ENCODE data around the gene MPI. TPM values are rescaled to one million over a fixed set of nuclear protein-coding genes. Genes with fewer than 3 reads are reported as not detected.
A peak's percentile ranks its signal among the peaks of the same experiment; 100 is the strongest.

Gene MPI
- total RNA-seq, 4 donors from 2014 or later: 52.0 to 221 (median 174) TPM

GRCh38 chr15:74869372-74869725 lies 20.5 kb upstream of the MPI start:
- H3K27me3 ChIP-seq: no peaks in the 10 kb centered on the region
- peak overlapping the region; percentile 62 to 98 (median 94) for H3K27ac ChIP-seq
- DNase-seq: no peak
- no peaks in the 10 kb centered on the region for H3K9me3 ChIP-seq
- peak overlapping the region in 2 of 4 donors; percentile 7 to 8 for H3K4me3 ChIP-seq
- peaks cover 10 to 78% (median 37%) of the 10 kb centered on the region in 4 donors for H3K4me1 ChIP-seq
- TF ChIP-seq POLR2A (IDR thresholded peaks at IDR 0.05) (no peak), CTCF (IDR thresholded peaks at IDR 0.05) (no peak)
- H3K36me3 ChIP-seq: peaks cover 0 to 8% (median 0%) of the 10 kb centered on the region in 3 donors

- H3K4me3 ChIP-seq: peak overlapping the region in 2 of 4 donors; percentile 8 to 74
- TF ChIP-seq POLR2A (IDR thresholded peaks at IDR 0.05) (peak in 1 of 2 donors; percentile 22), CTCF (IDR thresholded peaks at IDR 0.05) (no peak)
Observed at GRCh38 chr15:74869726-74870407, 20.0 kb upstream of the MPI start.

GRCh38 chr15:74870436-74871215 lies 19.2 kb upstream of the MPI start:
- Histone ChIP-seq H3K36me3 (peaks cover 0 to 8% (median 0%) of the 10 kb centered on the region in 3 donors), H3K27me3 (no peaks in the 10 kb centered on the region), H3K4me3 (peak overlapping the region in 2 of 4 donors; percentile 4 to 74), H3K27ac (peak overlapping the region; percentile 62 to 98 (median 94)), H3K4me1 (peaks cover 8 to 66% (median 37%) of the 10 kb centered on the region in 4 donors), H3K9me3 (no peaks in the 10 kb centered on the region)
- TF ChIP-seq CTCF (IDR thresholded peaks at IDR 0.05): no peak
- no peak for TF ChIP-seq POLR2A (IDR thresholded peaks at IDR 0.05)
- DNase-seq: no peak

More at GRCh38 chr15:74869726-74870407, 20.0 kb upstream of the MPI start:
- Histone ChIP-seq H3K27ac (peak overlapping the region; percentile 62 to 98 (median 94)), H3K4me1 (peaks cover 8 to 73% (median 37%) of the 10 kb centered on the region in 4 donors), H3K27me3 (no peaks in the 10 kb centered on the region), H3K36me3 (peaks cover 0 to 8% (median 0%) of the 10 kb centered on the region in 3 donors), H3K9me3 (no peaks in the 10 kb centered on the region)
- DNase-seq: peak; percentile 70 to 81 (median 71)

- DNase-seq: no peak
- Histone ChIP-seq H3K27me3 (no peaks in the 10 kb centered on the region), H3K4me3 (peak overlapping the region; percentile 66 to 89 (median 78)), H3K4me1 (peaks cover 8 to 48% (median 32%) of the 10 kb centered on the region in 4 donors), H3K36me3 (peaks cover 0 to 8% (median 0%) of the 10 kb centered on the region in 3 donors), H3K9me3 (no peaks in the 10 kb centered on the region), H3K27ac (peak overlapping the region; percentile 91 to 98 (median 94))
- no peak for TF ChIP-seq POLR2A (IDR thresholded peaks at IDR 0.05)
- no peak for TF ChIP-seq CTCF (IDR thresholded peaks at IDR 0.05)
Observed at GRCh38 chr15:74872702-74873035, 17.2 kb upstream of the MPI start.

GRCh38 chr15:74873036-74873755 lies 16.6 kb upstream of the MPI start, which contains the start of gene SCAMP2:
Gene SCAMP2, minus strand, starts transcription at chr15:74873365. Its CDS starts 110 bp downstream, at chr15:74873255.
- H3K4me3 ChIP-seq: peak within 1 kb of the TSS; percentile 66 to 89 (median 78)
- peaks cover 0 to 7% (median 0%) of the 10 kb centered on the region in 3 donors for H3K36me3 ChIP-seq
- peaks cover 8 to 43% (median 30%) of the 10 kb centered on the region in 4 donors for H3K4me1 ChIP-seq
- peak within 1 kb of the TSS; percentile 91 to 98 (median 94) for H3K27ac ChIP-seq
- TF ChIP-seq POLR2A (IDR thresholded peaks at IDR 0.05): peak; percentile 90 to 91
- no peak for TF ChIP-seq CTCF (IDR thresholded peaks at IDR 0.05)
- H3K9me3 ChIP-seq: no peaks in the 10 kb centered on the region
- H3K27me3 ChIP-seq: no peaks in the 10 kb centered on the region
- peak; percentile 93 to 97 (median 95) for DNase-seq

All from Peyer's patch (tissue), 4 donors.